Melanocyte of skin (primary cell): ENCODE results near the gene CCDC174. TPM values are rescaled to one million over a fixed set of nuclear protein-coding genes. Genes with fewer than 3 reads are reported as not detected.

Experiments used
- total RNA-seq, 2 donors: library from RNA; depleted of rRNA; stranded (reverse); fragments of >200 nt; gene quantifications; 2 replicates each; pipeline ENCODE4 v1.2.3, GENCODE V29; 2012

Gene CCDC174
- total RNA-seq: 1 to 10 TPM; 6.3 to 8.3 TPM

DNA sequence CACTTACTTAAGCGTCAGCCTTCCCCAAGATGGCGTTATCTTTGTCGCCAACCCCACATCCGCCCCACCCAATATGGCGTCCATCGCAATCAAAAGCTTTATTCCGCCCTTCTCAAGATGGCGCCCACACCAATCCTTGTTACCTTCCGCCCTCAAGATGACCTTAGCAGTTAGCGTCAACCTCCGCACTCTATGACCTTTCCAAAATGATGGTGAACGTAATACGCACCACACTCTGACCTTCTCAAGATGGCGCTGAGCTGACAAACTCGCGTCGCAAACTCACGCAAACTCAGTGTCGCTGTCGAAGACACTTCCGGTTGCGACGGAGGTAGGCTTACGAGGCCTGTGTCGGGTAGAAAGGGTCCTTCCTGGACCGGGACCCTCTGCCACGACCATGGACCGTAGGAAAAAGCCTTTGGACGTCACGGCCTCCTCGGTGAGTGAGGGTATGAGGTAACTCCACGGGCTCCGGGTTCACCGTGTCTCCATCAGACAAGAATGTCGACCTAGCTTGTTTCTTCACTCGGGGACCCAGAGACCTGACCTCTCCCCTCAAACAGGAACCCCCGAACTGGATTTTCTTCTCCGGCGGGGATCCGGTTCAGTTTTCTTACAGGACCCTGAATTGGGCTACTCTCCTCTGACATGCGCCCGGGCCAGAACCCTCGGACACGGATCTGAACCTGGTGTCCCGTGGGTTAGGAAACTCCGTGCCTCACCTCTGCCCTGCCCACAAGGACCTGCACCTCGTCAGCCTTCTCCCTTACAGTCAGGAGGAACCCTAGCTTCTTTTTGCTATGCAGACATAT is at the start of gene CCDC174:
Gene CCDC174 (plus strand): TSS at position 323 of the 812 bp plus-strand sequence. CDS start 75 bp downstream, at position 398.

GRCh38 chr3:14674841-14675240 is 23.3 kb downstream of the CCDC174 start, which contains the start of gene C3orf20:
Gene C3orf20 (plus strand): TSS chr3:14675141. CDS start chr3:14682714, 7,573 bp downstream.

Other genes starting within 250 kb of the CCDC174 start
- gene SLC6A6, start 249.2 kb upstream of the CCDC174 start, total RNA-seq: 10 to 100 TPM; 21.7 to 41.0 TPM
- gene GRIP2, start 111.4 kb upstream of the CCDC174 start, total RNA-seq: not detected
- gene C3orf20, start 23.4 kb downstream of the CCDC174 start, total RNA-seq: not detected
- gene FGD5, start 167.2 kb downstream of the CCDC174 start, total RNA-seq: not detected